Skeletal muscle tissue (tissue), 4 donors: ENCODE measurements around the gene GLDN. TPM values are rescaled to one million over a fixed set of nuclear protein-coding genes. Genes with fewer than 3 reads are reported as not detected.

ENCODE experiments used
- H3K27ac ChIP-seq: one replicate; pipeline ENCODE4 v1.7.0; 2013; ENCODE audit warnings: mild to moderate bottlenecking, low read depth, low read length, inconsistent platforms
- H3K27me3 ChIP-seq, 3 donors: one replicate each; pipeline ENCODE4 v1.7.0; 2013; ENCODE audit warnings: low read length in 3 of 3; ENCODE audit not compliant: control insufficient read depth in 3 of 3, insufficient read depth in 3 of 3
- H3K36me3 ChIP-seq, 3 donors: one replicate each; pipeline ENCODE4 v1.7.0; 2013; ENCODE audit warnings: low read length in 3 of 3; ENCODE audit not compliant: control insufficient read depth in 3 of 3, insufficient read depth in 3 of 3
- H3K4me1 ChIP-seq, 3 donors: one replicate each; pipeline ENCODE4 v1.7.0; 2013; ENCODE audit warnings: low read length in 3 of 3, mild to moderate bottlenecking in 3 of 3; ENCODE audit not compliant: control insufficient read depth in 3 of 3, insufficient read depth in 3 of 3
- H3K4me3 ChIP-seq, 3 donors: one replicate each; pipeline ENCODE4 v1.7.0; 2013; ENCODE audit warnings: low read length in 3 of 3
- H3K9ac ChIP-seq, 3 donors: one replicate each; pipeline ENCODE4 v1.7.0; 2013; ENCODE audit warnings: low read length in 3 of 3, mild to moderate bottlenecking in 3 of 3, moderate library complexity in 2 of 3, low read depth in 1 of 3
- H3K9me3 ChIP-seq, 3 donors: one replicate each; pipeline ENCODE4 v1.7.0; 2013; ENCODE audit warnings: low read length in 3 of 3; ENCODE audit not compliant: control insufficient read depth in 3 of 3
- total RNA-seq: library from RNA; depleted of rRNA; stranded (reverse); fragments of >200 nt; gene quantifications from one replicate; pipeline ENCODE4 v1.2.3, GENCODE V29; 2014
- donor health status: Osteomylitis.

Gene GLDN
- total RNA-seq, 1 donor from 2014 or later = 3.7 TPM

DNA sequence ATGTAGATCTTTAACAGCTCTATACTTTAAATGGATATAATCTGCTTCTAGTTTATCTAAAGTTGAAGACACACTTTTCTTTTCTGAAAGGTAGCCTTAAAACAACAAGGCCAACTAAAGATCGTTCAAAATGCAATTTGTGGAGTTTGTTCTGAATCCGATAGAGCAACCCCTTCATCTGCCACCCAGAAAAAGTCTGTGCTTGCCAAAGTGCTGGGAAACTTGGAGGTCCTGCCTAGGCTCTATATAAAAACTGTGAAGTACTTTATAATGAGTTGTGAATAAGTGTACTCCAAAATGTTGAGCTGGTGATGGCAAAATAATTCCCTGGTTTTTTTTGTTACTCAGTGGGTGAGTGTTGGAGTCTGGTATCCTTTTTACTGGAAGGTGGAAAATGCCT, 12.5 kb downstream of the GLDN start:
- Histone ChIP-seq H3K27ac (no peak overlapping the region), H3K9me3 (no peaks in the 10 kb centered on the region), H3K4me1 (peaks cover 0 to 3% (median 3%) of the 10 kb centered on the region in 3 donors), H3K36me3 (no peaks in the 10 kb centered on the region), H3K27me3 (no peaks in the 10 kb centered on the region), H3K4me3 (no peak overlapping the region), H3K9ac (no peak overlapping the region)

GRCh38 chr15:51355096-51355495, 13.6 kb downstream of the GLDN start:
- no peak overlapping the region for H3K4me3 ChIP-seq
- H3K4me1 ChIP-seq = no peaks in the 10 kb centered on the region
- no peak overlapping the region for H3K27ac ChIP-seq
- H3K36me3 ChIP-seq = no peaks in the 10 kb centered on the region
- H3K27me3 ChIP-seq = no peaks in the 10 kb centered on the region
- H3K9ac ChIP-seq = no peak overlapping the region
- H3K9me3 ChIP-seq = no peaks in the 10 kb centered on the region

- Histone ChIP-seq H3K36me3 (no peaks in the 10 kb centered on the region), H3K27ac (no peak overlapping the region), H3K4me3 (no peak overlapping the region), H3K9me3 (no peaks in the 10 kb centered on the region), H3K27me3 (no peaks in the 10 kb centered on the region), H3K9ac (no peak overlapping the region), H3K4me1 (no peaks in the 10 kb centered on the region)
Observed at GRCh38 chr15:51356147-51356546, 14.7 kb downstream of the GLDN start.

- no peaks in the 10 kb centered on the region for H3K27me3 ChIP-seq
- no peaks in the 10 kb centered on the region for H3K36me3 ChIP-seq
- no peak overlapping the region for H3K27ac ChIP-seq
- H3K4me3 ChIP-seq = no peak overlapping the region
- H3K4me1 ChIP-seq = no peaks in the 10 kb centered on the region
- H3K9me3 ChIP-seq = no peaks in the 10 kb centered on the region
- no peak overlapping the region for H3K9ac ChIP-seq
Observed at GRCh38 chr15:51356983-51357382, 15.5 kb downstream of the GLDN start.

DNA sequence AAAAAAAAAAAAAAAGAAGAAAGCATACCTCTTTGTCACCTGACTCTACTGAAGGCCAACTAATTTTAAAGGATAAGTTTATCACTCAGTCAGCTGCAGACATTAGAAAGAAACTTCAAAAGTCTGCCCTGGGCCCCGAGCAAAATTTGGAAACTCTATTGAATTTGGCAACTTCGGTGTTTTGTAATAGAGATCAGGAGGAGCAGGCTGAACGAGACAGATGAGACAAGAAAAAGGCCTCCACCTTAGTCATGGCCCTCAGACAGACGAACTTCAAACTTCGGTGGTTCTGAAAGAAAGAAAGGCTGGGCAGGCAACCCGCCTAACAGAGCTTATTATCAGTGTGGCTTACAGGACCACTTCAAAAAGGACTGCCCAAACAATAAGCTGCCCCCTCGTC, 18.5 kb downstream of the GLDN start:
- Histone ChIP-seq H3K9me3 (no peaks in the 10 kb centered on the region), H3K36me3 (no peaks in the 10 kb centered on the region), H3K27me3 (no peaks in the 10 kb centered on the region), H3K4me3 (no peak overlapping the region), H3K4me1 (no peaks in the 10 kb centered on the region), H3K9ac (no peak overlapping the region), H3K27ac (no peak overlapping the region)

- Histone ChIP-seq H3K27ac (no peak overlapping the region), H3K36me3 (no peaks in the 10 kb centered on the region), H3K9ac (no peak overlapping the region), H3K27me3 (no peaks in the 10 kb centered on the region), H3K4me3 (no peak overlapping the region), H3K9me3 (no peaks in the 10 kb centered on the region), H3K4me1 (peaks cover 0 to 2% (median 0%) of the 10 kb centered on the region in 3 donors)
Observed at GRCh38 chr15:51363383-51363782, 21.9 kb downstream of the GLDN start.

DNA sequence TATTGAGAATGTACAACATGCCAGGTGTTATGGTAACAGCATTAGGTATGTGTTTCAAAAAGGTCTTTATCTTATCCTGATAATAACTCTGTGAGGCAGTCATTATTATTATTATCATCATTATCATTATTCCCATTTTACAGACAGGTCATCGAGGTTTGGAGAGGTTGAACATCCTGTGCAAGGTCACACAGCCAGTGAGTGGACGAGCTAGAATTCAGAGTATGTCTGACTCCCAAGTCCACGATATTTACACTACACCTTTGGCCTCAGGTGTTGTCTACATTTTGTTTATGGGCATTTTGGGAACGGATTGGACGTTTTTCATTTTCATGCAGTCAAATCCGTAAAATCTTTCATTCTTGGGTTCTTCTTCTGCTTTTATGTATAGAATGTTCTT, 24.0 kb downstream of the GLDN start:
- Histone ChIP-seq H3K9me3 (no peaks in the 10 kb centered on the region), H3K27me3 (no peaks in the 10 kb centered on the region), H3K36me3 (no peaks in the 10 kb centered on the region), H3K4me3 (no peak overlapping the region), H3K9ac (no peak overlapping the region), H3K4me1 (peaks cover 0 to 2% (median 0%) of the 10 kb centered on the region in 3 donors), H3K27ac (no peak overlapping the region)

GRCh38 chr15:51366071-51366470, 24.6 kb downstream of the GLDN start:
- no peaks in the 10 kb centered on the region for H3K27me3 ChIP-seq
- H3K36me3 ChIP-seq = no peaks in the 10 kb centered on the region
- H3K4me3 ChIP-seq = no peak overlapping the region
- no peak overlapping the region for H3K9ac ChIP-seq
- peaks cover 0 to 2% (median 0%) of the 10 kb centered on the region in 3 donors for H3K4me1 ChIP-seq
- H3K27ac ChIP-seq = no peak overlapping the region
- H3K9me3 ChIP-seq = no peaks in the 10 kb centered on the region

GRCh38 chr15:51366920-51367319, 25.5 kb downstream of the GLDN start:
- H3K4me1 ChIP-seq = peaks cover 0 to 2% (median 0%) of the 10 kb centered on the region in 3 donors
- H3K36me3 ChIP-seq = no peaks in the 10 kb centered on the region
- H3K9ac ChIP-seq = no peak overlapping the region
- H3K27me3 ChIP-seq = no peaks in the 10 kb centered on the region
- H3K9me3 ChIP-seq = no peaks in the 10 kb centered on the region
- no peak overlapping the region for H3K4me3 ChIP-seq
- no peak overlapping the region for H3K27ac ChIP-seq

DNA sequence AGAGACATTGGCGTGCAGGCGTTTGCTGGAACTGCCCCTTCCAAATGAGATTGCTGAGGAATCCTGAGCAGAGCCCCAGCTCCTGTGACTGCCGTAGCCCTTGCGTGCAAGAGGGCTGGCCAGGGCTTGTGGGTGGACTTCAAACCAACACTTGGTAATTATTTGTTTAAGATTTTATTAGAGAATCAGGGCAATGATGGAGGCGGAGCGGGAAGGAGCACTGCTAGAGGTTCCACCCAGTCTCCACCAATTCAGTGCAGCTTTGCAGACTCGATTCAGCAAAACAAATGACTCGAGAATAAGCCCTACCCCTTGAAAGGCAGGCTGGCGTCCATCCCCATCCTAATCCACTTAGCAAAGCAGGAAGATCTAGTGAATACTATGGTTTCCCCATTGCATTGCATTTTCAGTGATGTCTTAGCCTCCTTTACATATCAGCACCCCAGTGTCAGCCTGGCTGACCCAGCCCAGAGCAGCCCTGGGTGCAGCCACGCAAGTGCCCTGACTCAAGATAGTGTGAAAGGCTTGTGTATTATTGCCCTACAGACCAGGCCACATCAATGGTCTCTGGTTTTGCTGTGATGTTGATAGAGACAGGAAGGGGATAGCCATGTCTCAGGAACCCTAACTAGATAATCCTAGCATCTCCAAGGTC, 26.0 kb downstream of the GLDN start:
- Histone ChIP-seq H3K9me3 (no peaks in the 10 kb centered on the region), H3K27me3 (no peaks in the 10 kb centered on the region), H3K27ac (no peak overlapping the region), H3K4me3 (no peak overlapping the region), H3K4me1 (peaks cover 0 to 2% (median 0%) of the 10 kb centered on the region in 3 donors), H3K9ac (no peak overlapping the region), H3K36me3 (no peaks in the 10 kb centered on the region)
